ENCODE measurements around the gene CEP83. TPM values are rescaled to one million over a fixed set of nuclear protein-coding genes. Genes with fewer than 3 reads are reported as not detected.

Gene CEP83
- total and polyA plus RNA-seq, 2 donors from 2014 or later, result 3.2 to 17.1 TPM

- H3K9me3 ChIP-seq (ENCODE audit: control insufficient read depth in 2 of 3, insufficient read depth in 1 of 3, low read length in 3 of 3), result no peaks in the 10 kb centered on the region
- H3K4me3 ChIP-seq (ENCODE audit: low read length in 3 of 3), result no peak overlapping the region
- DNase-seq, result no peak
- H3K36me3 ChIP-seq (ENCODE audit: control insufficient read depth in 2 of 3, insufficient read depth in 3 of 3, low read length in 3 of 3), result peaks cover 0 to 3% (median 0%) of the 10 kb centered on the region in 3 donors
- intact Hi-C loops (cut with DNase I), result no loop called here
- H3K9ac ChIP-seq (ENCODE audit: low read length in 3 of 3), result no peak overlapping the region
- no peaks in the 10 kb centered on the region for H3K27me3 ChIP-seq (ENCODE audit: control insufficient read depth, insufficient read depth, low read length)
- no peak overlapping the region for H3K27ac ChIP-seq (ENCODE audit: low read depth in 2 of 2, low read length in 2 of 2)
- FAIRE-seq, result no peak
- no peak for TF ChIP-seq CTCF (IDR thresholded peaks at IDR 0.05; ENCODE audit: borderline replicate concordance, extremely low read depth, insufficient read depth)
- H3K4me1 ChIP-seq (ENCODE audit: control insufficient read depth in 2 of 3, insufficient read depth in 2 of 3, low read depth in 1 of 3, low read length in 3 of 3), result peaks cover 0 to 8% (median under 1%) of the 10 kb centered on the region in 3 donors
Measured at GRCh38 chr12:94287245-94287628, 172.4 kb downstream of the CEP83 start.

GRCh38 chr12:94286583-94287244 is 173.0 kb downstream of the CEP83 start:
- no peak for DNase-seq
- Histone ChIP-seq H3K36me3 (ENCODE audit: control insufficient read depth in 2 of 3, insufficient read depth in 3 of 3, low read length in 3 of 3) (peaks cover 0 to 3% (median 0%) of the 10 kb centered on the region in 3 donors), H3K4me3 (ENCODE audit: low read length in 3 of 3) (no peak overlapping the region), H3K27me3 (ENCODE audit: control insufficient read depth, insufficient read depth, low read length) (no peaks in the 10 kb centered on the region), H3K9ac (ENCODE audit: low read length in 3 of 3) (no peak overlapping the region), H3K4me1 (ENCODE audit: control insufficient read depth in 2 of 3, insufficient read depth in 2 of 3, low read depth in 1 of 3, low read length in 3 of 3) (peaks cover 0 to 11% (median 4%) of the 10 kb centered on the region in 3 donors), H3K27ac (ENCODE audit: low read depth in 2 of 2, low read length in 2 of 2) (no peak overlapping the region), H3K9me3 (ENCODE audit: control insufficient read depth in 2 of 3, insufficient read depth in 1 of 3, low read length in 3 of 3) (no peaks in the 10 kb centered on the region)
- TF ChIP-seq CTCF (IDR thresholded peaks at IDR 0.05; ENCODE audit: borderline replicate concordance, extremely low read depth, insufficient read depth), result no peak
- intact Hi-C loops (cut with DNase I), result no loop called here
- no peak for FAIRE-seq

- H3K4me3 ChIP-seq (ENCODE audit: low read length in 3 of 3), result no peak overlapping the region
- FAIRE-seq (no peak), DNase-seq (no peak)
- H3K4me1 ChIP-seq (ENCODE audit: control insufficient read depth in 2 of 3, insufficient read depth in 2 of 3, low read depth in 1 of 3, low read length in 3 of 3), result peaks cover 0 to 11% (median 4%) of the 10 kb centered on the region in 3 donors
- no peak for TF ChIP-seq CTCF (IDR thresholded peaks at IDR 0.05; ENCODE audit: borderline replicate concordance, extremely low read depth, insufficient read depth)
- no peak overlapping the region for H3K27ac ChIP-seq (ENCODE audit: low read depth in 2 of 2, low read length in 2 of 2)
- H3K36me3 ChIP-seq (ENCODE audit: control insufficient read depth in 2 of 3, insufficient read depth in 3 of 3, low read length in 3 of 3), result peaks cover 0 to 3% (median 0%) of the 10 kb centered on the region in 3 donors
- H3K27me3 ChIP-seq (ENCODE audit: control insufficient read depth, insufficient read depth, low read length), result no peaks in the 10 kb centered on the region
- intact Hi-C loops (cut with DNase I), result no loop called here
- no peaks in the 10 kb centered on the region for H3K9me3 ChIP-seq (ENCODE audit: control insufficient read depth in 2 of 3, insufficient read depth in 1 of 3, low read length in 3 of 3)
- no peak overlapping the region for H3K9ac ChIP-seq (ENCODE audit: low read length in 3 of 3)
Measured at GRCh38 chr12:94285943-94286582, 173.6 kb downstream of the CEP83 start.

Measured in kidney (tissue), 14 donors.